ENCODE results near the gene LAMB4. TPM values are rescaled to one million over a fixed set of nuclear protein-coding genes. Genes with fewer than 3 reads are reported as not detected.
A peak's percentile ranks its signal among the peaks of the same experiment; 100 is the strongest.

The LAMB4 gene
- total RNA-seq, 4 donors from 2014 or later, result 0.75 to 2.6 (median 1.7) TPM; not detected in 1

DNA sequence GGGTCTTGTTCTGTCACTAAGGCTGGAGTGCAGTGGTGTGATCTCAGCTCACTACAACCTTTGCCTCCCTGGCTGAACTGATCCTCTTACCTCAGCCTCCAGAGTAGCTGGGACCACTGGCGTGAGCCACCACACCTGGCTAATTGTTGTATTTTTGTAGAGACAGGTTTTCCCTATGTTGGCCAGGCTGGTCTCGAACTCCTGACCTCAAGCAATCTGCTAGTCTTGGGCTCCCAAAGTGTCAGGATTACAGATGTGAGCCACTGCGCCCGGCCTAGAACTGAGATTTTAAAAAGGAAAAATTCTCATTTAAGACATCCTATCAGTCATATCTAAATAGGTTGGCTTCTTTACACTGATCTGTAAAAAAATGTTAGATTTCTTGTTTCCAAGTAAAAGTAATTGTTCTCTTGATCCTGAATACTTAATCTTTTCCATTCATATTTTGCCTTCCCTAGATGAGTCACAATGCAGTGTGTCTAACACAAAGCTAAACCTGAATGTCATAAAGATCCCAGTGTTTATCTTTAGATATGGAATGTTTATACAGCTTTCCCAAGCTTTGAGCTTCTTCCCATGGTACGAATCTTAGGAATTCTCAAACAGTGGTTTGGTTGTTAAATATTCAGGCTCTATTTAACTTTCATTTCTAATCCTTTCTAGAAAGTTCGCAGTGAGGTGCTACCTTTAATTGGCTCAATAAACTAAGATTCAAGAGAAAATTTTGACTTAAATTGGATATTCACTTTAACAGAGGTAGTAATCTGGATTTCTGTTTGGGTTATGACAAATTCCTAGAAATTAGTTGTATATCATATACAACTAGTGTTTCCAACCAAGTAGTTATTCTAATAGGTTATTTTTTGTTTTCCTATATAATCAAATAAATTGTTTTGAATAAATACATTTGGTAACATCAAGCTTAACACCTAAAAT is 115.1 kb downstream of the LAMB4 start:
- TF ChIP-seq, protein P1, sequence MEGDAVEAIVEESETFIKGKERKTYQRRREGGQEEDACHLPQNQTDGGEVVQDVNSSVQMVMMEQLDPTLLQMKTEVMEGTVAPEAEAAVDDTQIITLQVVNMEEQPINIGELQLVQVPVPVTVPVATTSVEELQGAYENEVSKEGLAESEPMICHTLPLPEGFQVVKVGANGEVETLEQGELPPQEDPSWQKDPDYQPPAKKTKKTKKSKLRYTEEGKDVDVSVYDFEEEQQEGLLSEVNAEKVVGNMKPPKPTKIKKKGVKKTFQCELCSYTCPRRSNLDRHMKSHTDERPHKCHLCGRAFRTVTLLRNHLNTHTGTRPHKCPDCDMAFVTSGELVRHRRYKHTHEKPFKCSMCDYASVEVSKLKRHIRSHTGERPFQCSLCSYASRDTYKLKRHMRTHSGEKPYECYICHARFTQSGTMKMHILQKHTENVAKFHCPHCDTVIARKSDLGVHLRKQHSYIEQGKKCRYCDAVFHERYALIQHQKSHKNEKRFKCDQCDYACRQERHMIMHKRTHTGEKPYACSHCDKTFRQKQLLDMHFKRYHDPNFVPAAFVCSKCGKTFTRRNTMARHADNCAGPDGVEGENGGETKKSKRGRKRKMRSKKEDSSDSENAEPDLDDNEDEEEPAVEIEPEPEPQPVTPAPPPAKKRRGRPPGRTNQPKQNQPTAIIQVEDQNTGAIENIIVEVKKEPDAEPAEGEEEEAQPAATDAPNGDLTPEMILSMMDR (IDR thresholded peaks at IDR 0.05), result no peak
- TF ChIP-seq EP300 (IDR thresholded peaks at IDR 0.05), result no peak
- no peak for TF ChIP-seq POLR2AphosphoS5 (IDR thresholded peaks at IDR 0.05)
- TF ChIP-seq POLR2A (IDR thresholded peaks at IDR 0.05; ENCODE audit: low read depth), result no peak
- peak; percentile 34 for DNase-seq (ENCODE audit: extremely low spot score)
- 53% methylated on average over 6 of the region's 6 CpGs for WGBS
- intact Hi-C loops (cut with DNase I), result loop anchor here (10.0 kb wide), 1 partner anchor 270 kb away; the partner anchor contains the start of gene CBLL1
- H3K4me3 ChIP-seq, result no peak overlapping the region
- peaks cover 0 to 46% (median 33%) of the 10 kb centered on the region in 4 donors for H3K4me1 ChIP-seq
- H3K27me3 ChIP-seq, result no peaks in the 10 kb centered on the region
- H3K36me3 ChIP-seq, result no peaks in the 10 kb centered on the region
- H3K9me3 ChIP-seq, result no peaks in the 10 kb centered on the region
- H3K27ac ChIP-seq (replicated peaks in 1 of 4), result peak overlapping the region; percentile 31 to 63 (median 52)

DNA sequence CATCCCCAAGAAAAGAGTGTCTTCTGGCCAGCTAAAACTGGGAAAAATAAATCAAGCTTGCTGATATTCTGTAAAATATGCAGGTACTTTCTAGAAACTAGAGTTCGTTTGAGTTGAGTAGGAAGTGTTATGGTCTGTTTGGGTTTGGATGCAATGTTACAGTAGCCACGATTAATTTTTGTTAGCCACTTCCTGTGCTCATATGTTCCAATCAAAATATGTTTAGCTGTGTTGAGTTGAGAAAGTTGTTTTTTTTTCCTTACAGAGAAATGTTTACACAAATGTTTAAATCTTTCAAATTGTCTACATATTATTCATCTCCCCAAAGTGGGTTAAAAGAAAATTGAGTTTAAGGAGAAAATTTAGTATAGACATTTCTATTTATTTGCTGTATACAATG is 115.9 kb downstream of the LAMB4 start:
- Histone ChIP-seq H3K9me3 (no peaks in the 10 kb centered on the region), H3K27ac (replicated peaks in 1 of 4) (no peak overlapping the region), H3K36me3 (no peaks in the 10 kb centered on the region), H3K4me3 (no peak overlapping the region), H3K4me1 (peaks cover 0 to 46% (median 33%) of the 10 kb centered on the region in 4 donors), H3K27me3 (no peaks in the 10 kb centered on the region)
- TF ChIP-seq POLR2AphosphoS5 (IDR thresholded peaks at IDR 0.05) (no peak), POLR2A (IDR thresholded peaks at IDR 0.05; ENCODE audit: low read depth) (no peak)
- intact Hi-C loops (cut with DNase I), result loop anchor here (10.0 kb wide), 1 partner anchor 269 kb away; the partner anchor contains the start of gene CBLL1
- 40% methylated on average over 2 of the region's 2 CpGs for WGBS
- DNase-seq (ENCODE audit: extremely low spot score), result no peak

DNA sequence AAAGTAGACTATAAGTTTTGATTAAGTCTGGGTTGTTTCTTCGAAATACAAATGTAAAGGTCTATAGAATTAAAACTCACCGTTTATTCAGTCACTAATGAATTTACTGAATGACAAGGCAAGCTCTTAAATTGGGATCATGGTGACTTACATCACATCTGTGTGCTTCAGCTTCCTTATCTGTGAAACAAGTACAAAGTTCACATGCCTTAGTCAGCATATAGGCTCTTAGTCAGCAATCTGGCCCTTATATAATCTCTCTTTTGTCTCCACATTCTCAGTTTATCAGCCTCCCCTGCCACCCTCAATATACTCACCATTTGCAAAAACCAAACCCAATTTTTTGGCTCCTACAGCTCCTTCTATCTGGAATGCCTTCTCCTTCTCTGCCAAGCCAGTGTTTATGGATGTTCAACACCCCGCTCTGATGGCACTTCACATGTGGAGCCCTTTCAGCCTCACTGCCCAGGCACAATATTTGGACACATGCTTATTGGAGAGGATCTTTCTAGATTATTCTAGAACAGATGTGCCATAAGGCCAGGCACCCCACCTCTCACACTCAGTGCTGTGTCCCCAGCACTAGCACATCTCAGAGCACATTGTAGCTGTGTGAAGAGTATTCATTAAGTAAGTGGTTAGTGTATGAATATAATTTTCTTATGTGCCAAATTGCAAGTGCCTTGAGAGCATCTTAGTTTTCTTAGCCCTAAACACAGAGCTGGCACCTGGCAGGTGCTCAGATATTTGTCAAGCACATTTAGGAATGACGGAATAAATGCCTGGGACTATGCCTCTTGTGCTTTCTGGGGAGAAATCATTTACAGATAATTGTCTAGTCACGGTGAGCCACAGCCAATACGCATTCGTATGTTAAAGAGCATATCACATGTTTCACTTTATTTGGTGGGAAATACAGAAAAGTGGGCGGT is 117.4 kb downstream of the LAMB4 start:
- Histone ChIP-seq H3K4me1 (peaks cover 0 to 44% (median 33%) of the 10 kb centered on the region in 4 donors), H3K36me3 (no peaks in the 10 kb centered on the region), H3K9me3 (no peaks in the 10 kb centered on the region), H3K27ac (replicated peaks in 1 of 4) (no peak overlapping the region), H3K27me3 (no peaks in the 10 kb centered on the region), H3K4me3 (no peak overlapping the region)
- DNase-seq (ENCODE audit: extremely low spot score), result peak; percentile 91
- intact Hi-C loops (cut with DNase I), result loop anchor here (10.0 kb wide), 1 partner anchor 268 kb away; the partner anchor contains the start of gene CBLL1
- WGBS, result 82% methylated on average over 8 of the region's 8 CpGs
- TF ChIP-seq POLR2A (IDR thresholded peaks at IDR 0.05; ENCODE audit: low read depth) (no peak), POLR2AphosphoS5 (IDR thresholded peaks at IDR 0.05) (no peak), EP300 (IDR thresholded peaks at IDR 0.05) (no peak)
- TF ChIP-seq, protein P1 (IDR thresholded peaks at IDR 0.05), result no peak

DNA sequence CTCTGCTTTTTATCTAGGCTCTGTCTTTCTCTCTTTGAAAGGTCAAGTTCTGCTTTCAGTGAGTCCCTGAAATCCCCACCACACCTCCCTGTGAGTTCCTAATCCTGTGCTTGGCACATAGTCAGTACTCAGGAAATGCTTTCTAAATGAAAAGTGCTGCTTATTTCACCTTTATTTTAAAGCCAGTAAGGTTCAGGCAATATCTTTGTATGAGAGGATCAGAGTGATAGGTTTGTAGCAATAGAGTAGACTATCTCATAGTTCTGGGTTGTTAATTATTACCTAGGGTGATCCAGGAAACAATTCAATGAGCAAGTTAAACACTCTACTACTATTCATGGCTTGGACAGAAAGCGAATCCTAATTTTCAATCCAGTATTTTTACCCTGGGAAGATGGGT is 119.8 kb downstream of the LAMB4 start:
- no peaks in the 10 kb centered on the region for H3K36me3 ChIP-seq
- intact Hi-C loops (cut with DNase I), result loop anchor here (10.0 kb wide), 1 partner anchor 266 kb away; the partner anchor contains the start of gene CBLL1
- DNase-seq (ENCODE audit: extremely low spot score), result no peak
- peak overlapping the region; percentile 9 to 45 (median 18) for H3K27ac ChIP-seq (replicated peaks in 1 of 4)
- peaks cover 0 to 33% (median 22%) of the 10 kb centered on the region in 4 donors for H3K4me1 ChIP-seq
- H3K4me3 ChIP-seq, result no peak overlapping the region
- TF ChIP-seq, protein P1 (IDR thresholded peaks at IDR 0.05), result no peak
- TF ChIP-seq EP300 (IDR thresholded peaks at IDR 0.05), result no peak
- no peak for TF ChIP-seq POLR2A (IDR thresholded peaks at IDR 0.05; ENCODE audit: low read depth)
- TF ChIP-seq POLR2AphosphoS5 (IDR thresholded peaks at IDR 0.05), result no peak
- no peaks in the 10 kb centered on the region for H3K27me3 ChIP-seq
- 100% methylated on average over 1 of the region's 1 CpG for WGBS
- no peaks in the 10 kb centered on the region for H3K9me3 ChIP-seq

Data from esophagus muscularis mucosa (tissue), 4 donors.